ENCODE measurements around the gene MYL5.

DNA sequence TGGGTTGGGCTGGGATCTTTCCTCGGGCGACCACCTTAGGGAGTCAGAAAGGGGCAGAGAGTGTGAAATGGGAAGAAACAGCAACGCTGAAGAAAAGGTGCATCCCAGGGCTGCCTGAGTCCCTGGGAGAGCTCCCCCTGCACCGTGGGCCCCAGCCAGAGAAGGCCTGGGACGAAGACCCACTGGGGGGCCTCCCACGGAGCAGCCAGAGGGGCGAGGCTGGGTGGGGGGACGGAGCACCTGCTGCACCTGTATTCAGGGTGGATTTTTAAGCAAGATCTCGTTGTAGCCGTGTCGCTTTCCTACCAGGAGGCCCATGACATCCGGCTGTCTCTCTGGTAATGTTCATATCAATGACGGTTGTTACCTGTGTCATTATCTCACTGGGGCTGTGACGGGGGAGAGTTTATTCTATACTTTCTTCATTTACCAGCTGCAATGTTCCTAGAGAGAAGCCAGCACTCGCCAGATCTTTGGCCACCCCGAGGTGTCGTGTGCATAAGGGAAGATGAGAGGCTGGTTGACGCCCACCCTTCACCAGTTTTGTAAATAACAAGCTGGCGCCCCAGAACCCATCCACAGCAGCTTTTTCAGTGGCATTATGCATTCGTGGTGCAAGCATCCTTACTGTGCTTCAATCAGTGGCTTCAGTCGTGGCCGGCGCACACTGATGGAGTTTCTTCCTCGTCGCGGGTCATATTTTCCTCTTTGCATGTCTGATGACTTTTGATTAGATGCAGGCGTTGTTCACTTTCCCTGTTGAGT, 25.7 kb downstream of the MYL5 start:
- no peak for TF ChIP-seq CTCF (conservative IDR thresholded peaks at IDR 0.05; ENCODE audit: low read depth, low read length)
- TF ChIP-seq FOS (IDR thresholded peaks at IDR 0.05; ENCODE audit: low read depth, low read length): no peak
- TF ChIP-seq ELK1 (IDR thresholded peaks at IDR 0.05; ENCODE audit: borderline replicate concordance, low read depth, low read length): no peak
- no peak for TF ChIP-seq CHD1 (IDR thresholded peaks at IDR 0.05; ENCODE audit: low read depth, low read length)
- no peak for TF ChIP-seq BHLHE40 (IDR thresholded peaks at IDR 0.05; ENCODE audit: low read depth, low read length)
- no peak for TF ChIP-seq CEBPB (IDR thresholded peaks at IDR 0.05; ENCODE audit: low read depth, low read length)
- TF ChIP-seq MAFK (IDR thresholded peaks at IDR 0.05; ENCODE audit: low read depth, low read length): no peak
- TF ChIP-seq RAD21 (IDR thresholded peaks at IDR 0.05; ENCODE audit: low read length): no peak
- no peak for TF ChIP-seq POLR2A (IDR thresholded peaks at IDR 0.05; ENCODE audit: low read depth, low read length)
- no peak for TF ChIP-seq RCOR1 (IDR thresholded peaks at IDR 0.05; ENCODE audit: insufficient replicate concordance, low read length)
- TF ChIP-seq MXI1 (IDR thresholded peaks at IDR 0.05; ENCODE audit: borderline replicate concordance, low read depth, low read length): no peak
- TF ChIP-seq USF2 (IDR thresholded peaks at IDR 0.05; ENCODE audit: low read depth, low read length): no peak
- TF ChIP-seq RFX5 (IDR thresholded peaks at IDR 0.05; ENCODE audit: low read depth, low read length): no peak

Data from IMR-90 (cell line).